GM06990 (cell line): ENCODE results near the gene SORBS1.

ENCODE experiments used
- DNase-seq: peaks from one replicate; pipeline ENCODE4 v3.0.0-alpha.2; 2011; ENCODE audit not compliant: insufficient read length; ENCODE audit errors: extremely low read depth
- H3K27me3 ChIP-seq: replicated peaks from 2 replicates; pipeline ENCODE4 v1.6.0; 2011; ENCODE audit warnings: low read length; ENCODE audit not compliant: control insufficient read depth, insufficient read depth
- H3K36me3 ChIP-seq: 2 replicates; pipeline ENCODE4 v1.5.1; 2011; ENCODE audit warnings: low read length; ENCODE audit not compliant: control insufficient read depth, insufficient read depth
- H3K4me3 ChIP-seq: replicated peaks from 2 replicates; pipeline ENCODE4 v1.5.1; 2011; ENCODE audit warnings: low read depth, mild to moderate bottlenecking, control low read depth, low read length
- TF ChIP-seq, protein P1 (sequence below): IDR thresholded peaks from 2 replicates; pipeline ENCODE4 v1.5.1; 2011; ENCODE audit warnings: low read length, control low read depth, mild to moderate bottlenecking, inconsistent platforms; ENCODE audit not compliant: insufficient read depth, poor library complexity, severe bottlenecking

The SORBS1 gene

DNA sequence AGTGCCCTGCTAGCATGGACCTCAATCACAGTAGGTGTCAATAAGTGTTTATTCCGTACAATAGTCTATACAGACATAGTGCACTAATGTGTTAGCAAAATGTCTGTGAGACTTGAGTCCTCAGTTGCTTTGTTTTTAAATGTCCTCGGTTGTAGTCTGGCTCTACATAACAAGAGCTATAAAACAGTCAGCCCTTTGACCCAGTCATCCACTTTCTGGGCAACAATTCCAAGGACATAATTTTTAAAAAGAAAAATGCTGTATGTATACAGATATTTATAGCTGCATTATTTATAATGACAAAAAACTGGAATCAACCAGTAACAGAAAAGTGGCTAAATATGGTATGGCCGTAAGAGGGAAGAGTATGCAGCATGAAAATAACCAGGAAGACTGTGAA lies 267.5 kb downstream of the SORBS1 start:
- no peak for DNase-seq
- H3K4me3 ChIP-seq, result no peak overlapping the region
- TF ChIP-seq, protein P1, sequence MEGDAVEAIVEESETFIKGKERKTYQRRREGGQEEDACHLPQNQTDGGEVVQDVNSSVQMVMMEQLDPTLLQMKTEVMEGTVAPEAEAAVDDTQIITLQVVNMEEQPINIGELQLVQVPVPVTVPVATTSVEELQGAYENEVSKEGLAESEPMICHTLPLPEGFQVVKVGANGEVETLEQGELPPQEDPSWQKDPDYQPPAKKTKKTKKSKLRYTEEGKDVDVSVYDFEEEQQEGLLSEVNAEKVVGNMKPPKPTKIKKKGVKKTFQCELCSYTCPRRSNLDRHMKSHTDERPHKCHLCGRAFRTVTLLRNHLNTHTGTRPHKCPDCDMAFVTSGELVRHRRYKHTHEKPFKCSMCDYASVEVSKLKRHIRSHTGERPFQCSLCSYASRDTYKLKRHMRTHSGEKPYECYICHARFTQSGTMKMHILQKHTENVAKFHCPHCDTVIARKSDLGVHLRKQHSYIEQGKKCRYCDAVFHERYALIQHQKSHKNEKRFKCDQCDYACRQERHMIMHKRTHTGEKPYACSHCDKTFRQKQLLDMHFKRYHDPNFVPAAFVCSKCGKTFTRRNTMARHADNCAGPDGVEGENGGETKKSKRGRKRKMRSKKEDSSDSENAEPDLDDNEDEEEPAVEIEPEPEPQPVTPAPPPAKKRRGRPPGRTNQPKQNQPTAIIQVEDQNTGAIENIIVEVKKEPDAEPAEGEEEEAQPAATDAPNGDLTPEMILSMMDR, result no peak
- H3K36me3 ChIP-seq, result peaks cover 2% of the 10 kb centered on the region; the same call in 1 of the 2 replicates
- no peaks in the 10 kb centered on the region for H3K27me3 ChIP-seq

DNA sequence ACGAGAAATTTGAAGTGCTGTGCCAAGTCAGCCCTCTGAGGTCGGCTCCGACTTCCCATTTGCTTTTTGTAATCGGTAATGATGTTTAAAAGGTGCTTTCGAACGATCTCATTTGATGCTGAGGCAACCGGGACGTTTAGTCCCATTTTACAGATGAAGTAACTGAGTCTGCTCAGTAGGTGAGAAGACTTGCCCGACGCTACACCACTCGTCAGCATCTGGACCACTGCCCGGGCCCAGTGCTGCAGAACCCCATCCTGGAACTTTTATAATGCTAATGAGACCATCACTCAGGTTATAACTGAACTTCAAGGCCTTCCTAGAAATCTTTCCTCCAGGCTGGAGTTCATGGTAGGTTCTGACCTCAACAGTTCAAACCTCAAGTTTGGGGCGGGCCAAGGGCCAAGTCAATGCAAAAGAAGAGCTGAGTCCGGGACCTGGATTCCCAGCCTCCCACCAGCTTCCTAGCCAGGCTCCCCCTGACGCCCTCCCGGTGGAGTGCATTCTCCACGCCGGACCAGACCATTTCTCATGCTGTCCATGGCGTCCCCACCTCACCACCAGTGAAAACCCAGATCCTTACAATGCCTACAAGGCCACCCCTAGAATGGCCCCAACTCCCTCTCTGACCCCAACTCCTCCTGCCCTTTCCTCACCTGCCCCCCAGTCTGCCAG lies 269.7 kb downstream of the SORBS1 start:
- TF ChIP-seq, protein P1, result no peak
- Histone ChIP-seq H3K27me3 (no peaks in the 10 kb centered on the region), H3K36me3 (peaks cover 5% of the 10 kb centered on the region), H3K4me3 (peak overlapping the region; percentile 59)
- peak; percentile 57 for DNase-seq

DNA sequence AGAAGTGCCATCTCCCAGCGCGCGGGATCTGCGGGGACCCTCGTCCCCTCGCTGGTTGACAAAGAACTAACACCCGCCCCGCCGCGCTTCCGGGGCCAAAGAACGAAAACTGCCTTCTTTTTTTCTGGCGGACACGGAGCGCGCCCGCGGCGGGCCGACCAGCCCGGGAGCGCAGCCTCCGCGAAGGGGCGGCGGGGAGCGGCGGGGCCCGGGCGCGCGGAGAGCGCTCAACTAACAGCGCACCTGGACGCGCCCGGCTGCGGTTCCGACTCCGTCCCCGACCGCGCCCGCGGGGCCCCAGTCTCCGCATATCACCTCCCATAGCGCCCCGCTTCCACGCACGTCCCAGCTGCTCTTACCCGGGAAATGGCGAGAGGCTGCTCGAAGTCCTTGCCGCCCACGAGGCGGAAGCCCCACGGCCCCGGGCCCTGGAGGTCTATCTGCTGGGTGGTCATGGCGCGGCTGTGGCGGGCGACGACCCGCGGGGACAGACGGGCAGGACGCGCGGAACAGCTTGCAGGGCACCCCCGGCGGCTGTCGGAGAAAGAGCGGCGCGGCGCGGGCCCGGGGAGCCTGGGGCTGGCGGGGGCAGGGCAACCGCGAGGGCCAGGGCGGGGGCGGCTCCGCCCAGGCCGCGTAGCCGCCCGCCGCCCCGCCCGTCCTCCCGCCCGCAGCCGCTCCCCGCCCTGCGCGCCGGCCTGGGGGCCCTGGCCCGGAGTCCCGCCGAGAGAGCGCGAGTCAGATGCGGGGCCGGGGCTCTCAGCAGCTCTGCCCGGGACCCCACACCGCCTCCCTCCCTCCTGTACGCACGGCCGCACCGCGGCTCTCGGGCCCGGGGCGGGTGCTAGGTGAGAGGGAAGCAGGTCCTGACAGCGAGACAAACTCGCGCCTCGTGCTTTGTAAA lies 270.5 kb downstream of the SORBS1 start, which contains the start of gene PDLIM1:
PDLIM1 (minus strand) TSS at position 543 of the 904 bp plus-strand sequence; CDS start at position 455, 88 bp downstream.
- H3K4me3 ChIP-seq, result peak within 1 kb of the TSS; percentile 91
- peaks cover 6% of the 10 kb centered on the region for H3K36me3 ChIP-seq
- H3K27me3 ChIP-seq, result no peaks in the 10 kb centered on the region
- peak; percentile 89 for DNase-seq
- TF ChIP-seq, protein P1, result peak; percentile 20

DNA sequence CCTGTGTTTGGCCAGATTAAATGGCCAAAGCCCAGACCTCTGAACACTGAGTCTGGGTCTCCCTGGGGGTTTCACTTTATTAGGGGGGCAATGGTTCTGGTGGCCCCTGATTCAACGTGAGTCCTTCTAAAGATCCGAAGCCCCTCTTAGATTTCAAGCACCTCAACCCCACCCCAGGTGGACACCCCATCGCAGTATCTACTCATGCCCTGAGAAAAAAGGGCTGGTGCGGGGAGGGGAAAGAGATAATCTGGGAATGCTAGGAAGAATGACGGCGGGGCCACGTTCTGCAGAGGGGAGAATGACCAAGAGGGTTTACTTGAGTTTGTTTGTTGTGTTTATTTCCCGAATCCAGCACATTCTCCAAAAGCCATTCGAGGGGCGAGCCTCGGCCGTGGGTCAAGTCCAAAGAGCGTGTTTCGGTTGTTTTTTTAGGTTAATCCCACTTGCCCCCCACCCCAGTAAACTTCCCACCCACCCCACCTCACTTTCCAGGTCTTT lies 271.2 kb downstream of the SORBS1 start:
- Histone ChIP-seq H3K36me3 (peaks cover 7% of the 10 kb centered on the region), H3K4me3 (peak overlapping the region; percentile 91), H3K27me3 (no peaks in the 10 kb centered on the region)
- no peak for DNase-seq
- TF ChIP-seq, protein P1, result no peak

GRCh38 chr10:95289003-95289920 lies 271.9 kb downstream of the SORBS1 start:
- Histone ChIP-seq H3K27me3 (no peaks in the 10 kb centered on the region), H3K36me3 (peaks cover 7% of the 10 kb centered on the region), H3K4me3 (peak overlapping the region; percentile 91)
- DNase-seq, result no peak
- TF ChIP-seq, protein P1, result peak; percentile 42
